IMR-90 (cell line): Measurements from ENCODE around the gene TP63. TPM values are rescaled to one million over a fixed set of nuclear protein-coding genes. Genes with fewer than 3 reads are reported as not detected.
A peak's percentile ranks its signal among the peaks of the same experiment; 100 is the strongest.

Source experiments
- ATAC-seq: fragments of 200-7000 bp; cut with Tn5 transposase; 2 replicates; pipeline ENCODE4 v1.9.1; 2020; ENCODE audit warnings: low read depth, mild to moderate bottlenecking, moderate library complexity
- BruUV-seq: library from RNA; stranded (reverse); fragments of 400-500 nt; replicated peaks from 2 replicates; lab custom pipeline; 2021; lab: Mats Ljungman, UMichigan
- CTCF ChIA-PET: fragments of 300-600 bp; formaldehyde crosslinking; extraction: SDS; loops from one replicate; lab custom pipeline; 2021; ENCODE audit warnings: antibody characterized with exemption; lab: Yijun Ruan, JAX
- POLR2A ChIA-PET: fragments of 300-600 bp; sonication (Branson Sonifier 250); formaldehyde crosslinking; loops from one replicate; lab custom pipeline; 2022; ENCODE audit warnings: antibody characterized with exemption; ENCODE audit not compliant: unreplicated experiment; lab: Charles Lee
- DNase-seq: peaks from one replicate; pipeline ENCODE4 v3.0.0; 2013
- H2AFZ ChIP-seq: replicated peaks from 2 replicates; pipeline ENCODE3; 2013; ENCODE audit warnings: low read length, mild to moderate bottlenecking; ENCODE audit not compliant: poor library complexity
- H2AK5ac ChIP-seq: 2 replicates; pipeline ENCODE4 v1.6.1; 2013; ENCODE audit warnings: low read depth, low read length, inconsistent platforms
- H2AK9ac ChIP-seq: replicated peaks from 2 replicates; pipeline ENCODE3; 2013; ENCODE audit warnings: mild to moderate bottlenecking, low read depth, low read length, moderate library complexity; ENCODE audit not compliant: poor library complexity
- H2BK120ac ChIP-seq: 2 replicates; pipeline ENCODE4 v1.6.1; 2013; ENCODE audit warnings: low read depth, low read length, inconsistent platforms
- H2BK15ac ChIP-seq: 3 replicates; pipeline ENCODE4 v1.6.1; 2013; ENCODE audit warnings: low read depth, low read length, inconsistent platforms
- H2BK20ac ChIP-seq: 2 replicates; pipeline ENCODE4 v1.6.1; 2013; ENCODE audit warnings: low read depth, mild to moderate bottlenecking, inconsistent platforms, low read length, moderate library complexity
- H2BK5ac ChIP-seq: 2 replicates; pipeline ENCODE4 v1.6.1; 2013; ENCODE audit warnings: mild to moderate bottlenecking, low read depth, low read length, inconsistent platforms; ENCODE audit not compliant: poor library complexity, severe bottlenecking
- H3K14ac ChIP-seq: replicated peaks from 2 replicates; pipeline ENCODE4 v1.6.1; 2013; ENCODE audit warnings: low read depth, low read length, inconsistent platforms
- H3K18ac ChIP-seq: 2 replicates; pipeline ENCODE4 v1.6.1; 2013; ENCODE audit warnings: low read depth, low read length, control low read depth
- H3K23ac ChIP-seq: 2 replicates; pipeline ENCODE4 v1.6.1; 2013; ENCODE audit warnings: low read depth, low read length, inconsistent platforms
- H3K27ac ChIP-seq: 2 replicates; pipeline ENCODE4 v1.5.1; 2013; ENCODE audit warnings: mild to moderate bottlenecking, control low read depth, low read length; ENCODE audit not compliant: insufficient read depth
- H3K27me3 ChIP-seq: 2 replicates; pipeline ENCODE4 v1.6.1; 2013; ENCODE audit warnings: low read length; ENCODE audit not compliant: control insufficient read depth, insufficient read depth
- H3K36me3 ChIP-seq: 2 replicates; pipeline ENCODE4 v1.6.1; 2013; ENCODE audit warnings: low read length, mixed read lengths; ENCODE audit not compliant: control insufficient read depth, insufficient read depth
- H3K4ac ChIP-seq: 2 replicates; pipeline ENCODE4 v1.6.1; 2013; ENCODE audit warnings: low read depth, low read length, inconsistent platforms
- H3K4me1 ChIP-seq: 2 replicates; pipeline ENCODE4 v1.6.1; 2013; ENCODE audit warnings: low read length, mixed read lengths; ENCODE audit not compliant: control insufficient read depth, insufficient read depth
- H3K4me2 ChIP-seq: 2 replicates; pipeline ENCODE4 v1.6.1; 2013; ENCODE audit warnings: low read depth, mild to moderate bottlenecking, control low read depth, low read length, moderate library complexity
- H3K4me3 ChIP-seq: 2 replicates; pipeline ENCODE4 v1.5.1; 2013; ENCODE audit warnings: low read depth, mild to moderate bottlenecking, control low read depth, low read length, moderate library complexity; ENCODE audit not compliant: insufficient read depth
- H3K56ac ChIP-seq: 2 replicates; pipeline ENCODE4 v1.6.1; 2013; ENCODE audit warnings: low read length, inconsistent platforms; ENCODE audit not compliant: insufficient read depth; ENCODE audit errors: extremely low read depth
- H3K79me1 ChIP-seq, 2 experiments: 2 replicates each; pipeline ENCODE4 v1.6.1; 2013; ENCODE audit warnings: low read length in 2 of 2, inconsistent platforms in 1 of 2, low read depth in 1 of 2
- H3K9ac ChIP-seq: 2 replicates; pipeline ENCODE4 v1.6.1; 2013; ENCODE audit warnings: low read depth, low read length, control low read depth
- H3K9me1 ChIP-seq: 2 replicates; pipeline ENCODE4 v1.6.1; 2013; ENCODE audit warnings: low read length, inconsistent platforms; ENCODE audit not compliant: insufficient read depth
- H3K9me3 ChIP-seq: 2 replicates; pipeline ENCODE4 v1.6.1; 2013; ENCODE audit warnings: low read length; ENCODE audit not compliant: control insufficient read depth, insufficient read depth
- H4K20me1 ChIP-seq: 2 replicates; pipeline ENCODE4 v1.6.1; 2013; ENCODE audit warnings: low read length, inconsistent platforms; ENCODE audit not compliant: insufficient read depth
- H4K5ac ChIP-seq: 2 replicates; pipeline ENCODE4 v1.6.1; 2013; ENCODE audit warnings: mild to moderate bottlenecking, low read depth, low read length, control low read depth
- H4K8ac ChIP-seq, 2 experiments: 2 replicates each; pipeline ENCODE4 v1.6.1; 2013; ENCODE audit warnings: low read depth in 2 of 2, low read length in 2 of 2, control low read depth in 1 of 2, inconsistent platforms in 1 of 2
- H4K91ac ChIP-seq: 2 replicates; pipeline ENCODE4 v1.6.1; 2013; ENCODE audit warnings: low read depth, low read length, inconsistent platforms; ENCODE audit not compliant: insufficient read depth
- ELK1 ChIP-seq: fragments of 150-350 bp; IDR thresholded peaks from 2 replicates; pipeline ENCODE4 v1.6.1; 2016; ENCODE audit warnings: low read depth, mild to moderate bottlenecking, low read length, moderate library complexity, borderline replicate concordance
- RAD21 ChIP-seq: IDR thresholded peaks from 2 replicates; pipeline ENCODE4 v1.6.1; 2012; ENCODE audit warnings: low read length, improper control_type of control experiment
- USF2 ChIP-seq: fragments of 150-350 bp; IDR thresholded peaks from 2 replicates; pipeline ENCODE4 v1.6.1; 2017; ENCODE audit warnings: mild to moderate bottlenecking, antibody characterized with exemption, low read length, low read depth
- WGBS, 2 experiments: methylation state at CpG; one replicate each; pipeline versions ENCODE4 v1.1.5 to v1.1.7; 2013; ENCODE audit warnings: missing lambda C conversion rate in 2 of 2; ENCODE audit not compliant: insufficient read length in 1 of 2; ENCODE audit errors: extremely low coverage in 2 of 2; 5-methylcytosine and 5-hydroxymethylcytosine counted together
- dilution Hi-C: fragments of 300-500 bp; cut with HindIII; formaldehyde crosslinking; loops from one replicate; pipeline ENCODE4 v1.14.3; 2018; ENCODE audit warnings: low sequenced_read_pairs; ENCODE audit not compliant: unreplicated experiment
- in situ Hi-C: fragments of 300-500 bp; cut with MboI; formaldehyde crosslinking; loops from 3 replicates; pipeline ENCODE4 v1.14.3; 2019; ENCODE audit warnings: low sequenced_read_pairs, inconsistent platforms, mixed read lengths
- intact Hi-C: fragments of 100-400 bp; cut with micrococcal nuclease; formaldehyde crosslinking; loops from 2 replicates; pipeline ENCODE4 v1.10.0; 2022
- polyA plus RNA-seq, 3 experiments: library from polyadenylated mRNA; depleted of rRNA; stranded (reverse); fragments of >200 nt; gene quantifications; 2 replicates each; pipeline ENCODE4 v1.2.3, GENCODE V29; 2012; ENCODE audit warnings: low replicate concordance in 1 of 3
- total RNA-seq: library from RNA; depleted of rRNA; stranded (reverse); fragments of >200 nt; gene quantifications from 2 replicates; pipeline ENCODE4 v1.2.3, GENCODE V29; 2012

The TP63 gene
- total and polyA plus RNA-seq, 2 of the 4 experiments (the other 2 are of a cell fraction): not detected

DNA sequence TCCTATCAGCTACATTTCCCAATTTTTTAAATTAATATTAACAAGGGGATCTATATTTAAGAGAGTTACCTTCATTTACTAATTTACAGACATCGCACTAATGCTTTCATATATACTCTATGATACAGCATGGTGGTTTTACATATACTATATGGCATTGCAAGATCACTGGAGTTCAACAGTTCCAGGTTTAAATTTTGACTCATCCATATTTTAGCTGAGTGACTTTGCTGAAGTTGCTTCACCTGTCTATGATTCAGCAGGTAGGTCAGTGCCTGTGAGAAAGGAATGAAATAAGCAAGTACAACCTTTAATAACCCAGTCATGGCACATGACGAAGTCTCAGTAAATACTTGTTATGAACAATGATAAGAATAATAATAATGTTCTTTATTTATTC is 278.4 kb downstream of the TP63 start:
- Histone ChIP-seq H2BK120ac (peak overlapping the region; percentile 42; the same call in 1 of the 2 replicates), H3K9ac (no peak overlapping the region), H4K8ac (peak overlapping the region in 1 of 2 experiments; percentile 40; a peak in 1 of 4 replicates), H4K91ac (no peak overlapping the region), H3K27me3 (no peaks in the 10 kb centered on the region), H4K20me1 (no peaks in the 10 kb centered on the region), H2BK20ac (no peak overlapping the region), H3K4me1 (peaks cover 1% of the 10 kb centered on the region; the same call in 1 of the 2 replicates), H3K36me3 (no peaks in the 10 kb centered on the region), H2AK5ac (no peak overlapping the region), H3K18ac (no peak overlapping the region), H3K9me3 (no peaks in the 10 kb centered on the region), H3K27ac (no peak overlapping the region), H3K4me3 (no peak overlapping the region), H2AK9ac (no peak overlapping the region), H3K4ac (peak overlapping the region; percentile 30; the same call in 1 of the 2 replicates), H3K56ac (no peak overlapping the region), H3K4me2 (no peak overlapping the region), H2AFZ (no peak overlapping the region), H3K14ac (no peak overlapping the region), H3K79me1 (no peaks in the 10 kb centered on the region), H2BK5ac (no peak overlapping the region), H2BK15ac (peak overlapping the region; percentile 21; the same call in 1 of the 3 replicates), H3K23ac (no peak overlapping the region; the same call in 1 of the 2 replicates), H3K9me1 (peaks cover 2% of the 10 kb centered on the region; the same call in 1 of the 2 replicates), H4K5ac (no peak overlapping the region)
- no peak for ATAC-seq
- BruUV-seq: no TSS peak
- ChIA-PET POLR2A (no interaction called here), CTCF (no interaction called here)
- in situ Hi-C loops (no loop called here), dilution Hi-C loops (no loop called here), intact Hi-C loops (no loop called here)
- no CpG with 5 or more reads among the region's 2 CpGs for WGBS, 2 experiments
- DNase-seq: no peak
- TF ChIP-seq USF2 (no peak), ELK1 (no peak), RAD21 (no peak)
